HL-60/S4 treated with phorbol 12-myristate 13-acetate at 8.2 ng/mL for 4 days and 3 days (cell line): Measurements from ENCODE around the gene NCOA1.

Source experiments
- in situ Hi-C: fragments of 300-500 bp; cut with MboI; formaldehyde crosslinking; loops from 2 replicates; pipeline ENCODE4 v1.15.0; 2022; ENCODE audit warnings: low sequenced_read_pairs

Gene NCOA1

GRCh38 chr2:24621779-24622538 is 130.9 kb downstream of the NCOA1 start:
- in situ Hi-C loops: no loop called here

- in situ Hi-C loops: no loop called here
Observed at GRCh38 chr2:24623535-24623934, 132.5 kb downstream of the NCOA1 start.

GRCh38 chr2:24625728-24626127 is 134.7 kb downstream of the NCOA1 start:
- in situ Hi-C loops: no loop called here

- in situ Hi-C loops: no loop called here
Observed at GRCh38 chr2:24626131-24626530, 135.1 kb downstream of the NCOA1 start.

- in situ Hi-C loops: no loop called here
Observed at GRCh38 chr2:24628746-24629145, 137.7 kb downstream of the NCOA1 start.

- in situ Hi-C loops: no loop called here
Observed at GRCh38 chr2:24632172-24632571, 141.1 kb downstream of the NCOA1 start.

GRCh38 chr2:24635181-24635580 is 144.1 kb downstream of the NCOA1 start:
- in situ Hi-C loops: no loop called here

GRCh38 chr2:24638568-24638967 is 147.5 kb downstream of the NCOA1 start:
- in situ Hi-C loops: no loop called here

- in situ Hi-C loops: no loop called here
Observed at GRCh38 chr2:24642351-24642750, 151.3 kb downstream of the NCOA1 start.

GRCh38 chr2:24643051-24643450 is 152.0 kb downstream of the NCOA1 start:
- in situ Hi-C loops: no loop called here

- in situ Hi-C loops: no loop called here
Observed at GRCh38 chr2:24644032-24644431, 153.0 kb downstream of the NCOA1 start.

- in situ Hi-C loops: no loop called here
Observed at GRCh38 chr2:24650997-24651642, 160.1 kb downstream of the NCOA1 start.

GRCh38 chr2:24651643-24652003 is 160.6 kb downstream of the NCOA1 start:
- in situ Hi-C loops: no loop called here

GRCh38 chr2:24652265-24653182 is 161.5 kb downstream of the NCOA1 start:
- in situ Hi-C loops: no loop called here

GRCh38 chr2:24657818-24658217 is 166.8 kb downstream of the NCOA1 start:
- in situ Hi-C loops: no loop called here

GRCh38 chr2:24658531-24659202 is 167.6 kb downstream of the NCOA1 start:
- in situ Hi-C loops: no loop called here

GRCh38 chr2:24659862-24660261 is 168.8 kb downstream of the NCOA1 start:
- in situ Hi-C loops: no loop called here

- in situ Hi-C loops: no loop called here
Observed at GRCh38 chr2:24667542-24667941, 176.5 kb downstream of the NCOA1 start.

- in situ Hi-C loops: no loop called here
Observed at GRCh38 chr2:24671230-24671629, 180.2 kb downstream of the NCOA1 start.

GRCh38 chr2:24672589-24672988 is 181.5 kb downstream of the NCOA1 start:
- in situ Hi-C loops: no loop called here

- in situ Hi-C loops: no loop called here
Observed at GRCh38 chr2:24675338-24675737, 184.3 kb downstream of the NCOA1 start.
